Right atrium auricular region (tissue), 2 donors: ENCODE data around the gene F11R. TPM values are rescaled to one million over a fixed set of nuclear protein-coding genes. Genes with fewer than 3 reads are reported as not detected.
"Not testable (repeated sequence)": the region's sequence is repeated elsewhere in the genome, so short reads cannot be mapped to it uniquely, and the experiment has no call there.

Experiments used
- DNase-seq: peaks from one replicate; pipeline ENCODE4 v3.0.0-alpha.2; 2019; ENCODE audit warnings: low spot score
- H3K27ac ChIP-seq, 2 donors: fragments of 200-600 bp; sonication (generic); 1 replicate in 1 of 2; 2 replicates in 1 of 2; pipeline ENCODE4 v1.5.1; 2016 to 2019
- H3K27me3 ChIP-seq, 2 donors: fragments of 200-600 bp; sonication (generic); one replicate each; pipeline versions ENCODE4 v1.5.1 to v1.6.0; 2017 to 2019
- H3K36me3 ChIP-seq: fragments of 200-600 bp; sonication (generic); one replicate; pipeline ENCODE4 v1.5.1; 2016
- H3K4me1 ChIP-seq, 2 donors: fragments of 200-600 bp; sonication (generic); one replicate each; pipeline versions ENCODE4 v1.5.1 to v1.6.0; 2017 to 2019
- H3K4me3 ChIP-seq, 2 donors: fragments of 200-600 bp; sonication (generic); 1 replicate in 1 of 2; 2 replicates in 1 of 2; pipeline ENCODE4 v1.5.1; 2017 to 2019; ENCODE audit warnings: mild to moderate bottlenecking in 1 of 2, moderate library complexity in 1 of 2
- H3K9me3 ChIP-seq, 2 donors: fragments of 200-600 bp; sonication (generic); one replicate each; pipeline ENCODE4 v1.5.1; 2019
- CTCF ChIP-seq, 2 donors: fragments of 200-600 bp; sonication (generic); IDR thresholded peaks; one replicate each; pipeline ENCODE4 v1.5.1; 2019; ENCODE audit warnings: antibody characterized with exemption in 2 of 2
- total RNA-seq, 2 donors: library from RNA; depleted of rRNA; stranded (reverse); fragments of >200 nt; gene quantifications; one replicate each; pipeline ENCODE4 v1.1.0, GENCODE V29; 2016

The F11R gene
- total RNA-seq, 2 donors from 2014 or later: 11.2 to 26.2 TPM

- no peak for TF ChIP-seq CTCF (IDR thresholded peaks at IDR 0.05)
- no peaks in the 10 kb centered on the region for H3K36me3 ChIP-seq
- no peaks in the 10 kb centered on the region for H3K27me3 ChIP-seq
- peaks cover 0 to 39% of the 10 kb centered on the region in 2 donors for H3K4me1 ChIP-seq
- no peaks in the 10 kb centered on the region for H3K9me3 ChIP-seq
- no peak overlapping the region for H3K27ac ChIP-seq
- no peak for DNase-seq
- no peak overlapping the region for H3K4me3 ChIP-seq
Measured at GRCh38 chr1:161017756-161018630, 3.0 kb downstream of the F11R start.

DNA sequence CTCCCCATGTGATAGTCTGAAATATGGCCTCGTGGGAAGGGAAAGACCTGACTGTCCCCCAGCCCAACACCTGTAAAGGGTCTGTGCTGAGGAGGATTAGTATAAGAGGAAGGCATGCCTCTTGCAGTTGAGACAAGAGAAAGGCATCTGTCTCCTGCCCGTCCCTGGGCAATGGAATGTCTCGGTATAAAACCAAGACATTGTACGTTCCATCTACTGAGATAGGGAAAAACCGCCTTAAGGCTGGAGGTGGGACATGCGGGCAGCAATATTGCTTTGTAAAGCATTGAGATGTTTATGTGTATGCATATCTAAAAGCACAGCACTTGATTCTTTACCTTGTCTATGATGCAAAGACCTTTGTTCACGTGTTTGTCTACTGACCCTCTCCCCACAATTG is 3.8 kb downstream of the F11R start:
- not testable (repeated sequence) for H3K27me3 ChIP-seq, H3K9me3 ChIP-seq, H3K27ac ChIP-seq, DNase-seq, H3K4me3 ChIP-seq, H3K36me3 ChIP-seq
- H3K4me1 ChIP-seq: peaks cover 0 to 39% of the 10 kb centered on the region in 2 donors

GRCh38 chr1:161016683-161017082 is 4.3 kb downstream of the F11R start:
- H3K36me3 ChIP-seq, DNase-seq, H3K4me3 ChIP-seq, H3K9me3 ChIP-seq, H3K27me3 ChIP-seq, H3K27ac ChIP-seq: not testable (repeated sequence)
- peaks cover 0 to 39% of the 10 kb centered on the region in 2 donors for H3K4me1 ChIP-seq

- no peaks in the 10 kb centered on the region for H3K27me3 ChIP-seq
- no peaks in the 10 kb centered on the region for H3K9me3 ChIP-seq
- DNase-seq: peak; percentile 95
- no peak for TF ChIP-seq CTCF (IDR thresholded peaks at IDR 0.05)
- H3K36me3 ChIP-seq: no peaks in the 10 kb centered on the region
- H3K4me3 ChIP-seq: peak overlapping the region in 1 of 2 donors; percentile 31
- peak overlapping the region; percentile 64 to 81 for H3K27ac ChIP-seq
- peaks cover 0 to 19% of the 10 kb centered on the region in 2 donors for H3K4me1 ChIP-seq
Measured at GRCh38 chr1:161013488-161014230, 7.3 kb downstream of the F11R start.

GRCh38 chr1:161013131-161013487 is 7.8 kb downstream of the F11R start:
- no peak for DNase-seq
- Histone ChIP-seq H3K4me1 (peaks cover 0 to 17% of the 10 kb centered on the region in 2 donors), H3K4me3 (peak overlapping the region in 1 of 2 donors; percentile 31), H3K9me3 (no peaks in the 10 kb centered on the region), H3K27me3 (no peaks in the 10 kb centered on the region), H3K36me3 (no peaks in the 10 kb centered on the region), H3K27ac (peak overlapping the region; percentile 64 to 81)
- no peak for TF ChIP-seq CTCF (IDR thresholded peaks at IDR 0.05)

DNA sequence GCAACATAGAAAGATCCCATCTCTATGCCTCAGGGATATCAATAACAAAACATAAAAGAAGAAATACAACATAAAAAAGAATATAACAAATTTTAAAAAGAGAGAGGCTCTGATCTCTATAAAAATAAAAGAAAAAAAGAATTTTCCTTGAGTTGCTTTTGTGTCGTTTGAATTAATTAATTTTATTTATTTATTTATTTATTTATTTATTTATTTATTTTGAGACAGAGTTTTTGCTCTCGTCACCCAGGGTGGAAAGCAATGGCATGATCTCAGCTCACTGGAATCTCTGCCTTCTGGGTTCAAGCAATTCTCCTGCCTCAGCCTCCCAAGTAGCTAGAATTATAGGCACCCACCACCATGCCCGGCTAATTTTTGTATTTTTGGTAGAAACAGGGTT is 8.5 kb downstream of the F11R start:
- no peaks in the 10 kb centered on the region for H3K36me3 ChIP-seq
- H3K9me3 ChIP-seq: no peaks in the 10 kb centered on the region
- H3K4me3 ChIP-seq: no peak overlapping the region
- no peak for TF ChIP-seq CTCF (IDR thresholded peaks at IDR 0.05)
- no peaks in the 10 kb centered on the region for H3K27me3 ChIP-seq
- peaks cover 0 to 17% of the 10 kb centered on the region in 2 donors for H3K4me1 ChIP-seq
- DNase-seq: no peak
- peak overlapping the region; percentile 64 to 81 for H3K27ac ChIP-seq
